ENCODE measurements around the gene CFAP46.

- no peak for TF ChIP-seq REST (IDR thresholded peaks at IDR 0.05; ENCODE audit: insufficient read depth in 1 of 2, low read depth in 2 of 2, low read length in 1 of 2)
- no peak for TF ChIP-seq CTCF (IDR thresholded peaks at IDR 0.05)
- TF ChIP-seq POLR2AphosphoS5 (IDR thresholded peaks at IDR 0.05; ENCODE audit: low read depth, low read length), result no peak
- no peak for TF ChIP-seq SIN3A (IDR thresholded peaks at IDR 0.05; ENCODE audit: borderline replicate concordance, insufficient read depth, low read depth, low read length)
- TF ChIP-seq TCF7L2 (IDR thresholded peaks at IDR 0.05; ENCODE audit: low read depth, low read length), result no peak
These were observed 93.3 kb downstream of the CFAP46 start for GRCh38 chr10:132848951-132849545.

Data from Panc1 (cell line).